Mononuclear cell (primary cell): Measurements from ENCODE around the gene MUC22. TPM values are rescaled to one million over a fixed set of nuclear protein-coding genes. Genes with fewer than 3 reads are reported as not detected.
"Not testable (repeated sequence)": the region's sequence is repeated elsewhere in the genome, so short reads cannot be mapped to it uniquely, and the experiment has no call there.

Experiments
- H3K27me3 ChIP-seq: 2 replicates; pipeline ENCODE4 v1.6.0; 2011; ENCODE audit warnings: low read length, control low read depth; ENCODE audit not compliant: insufficient read depth
- H3K4me1 ChIP-seq: 2 replicates; pipeline ENCODE4 v1.5.1; 2011; ENCODE audit warnings: mild to moderate bottlenecking, low read length, control low read depth; ENCODE audit not compliant: insufficient read depth
- H3K4me3 ChIP-seq: 2 replicates; pipeline ENCODE4 v1.5.1; 2011; ENCODE audit warnings: mild to moderate bottlenecking, low read length, moderate library complexity
- H3K9me3 ChIP-seq: 2 replicates; pipeline ENCODE4 v1.5.1; 2011; ENCODE audit warnings: low read depth, mild to moderate bottlenecking, control low read depth, low read length
- total RNA-seq: library from RNA; depleted of rRNA; stranded (reverse); fragments of >200 nt; gene quantifications from one replicate; pipeline ENCODE4 v1.2.3, GENCODE V29; 2012

The MUC22 gene
- total RNA-seq, 1 donor: not detected

GRCh38 chr6:31040801-31041200 lies 30.5 kb downstream of the MUC22 start:
- Histone ChIP-seq H3K9me3 (no peaks in the 10 kb centered on the region), H3K4me3 (no peak overlapping the region), H3K27me3 (no peaks in the 10 kb centered on the region), H3K4me1 (peaks cover 5% of the 10 kb centered on the region)

- H3K4me3 ChIP-seq: no peak overlapping the region
- H3K4me1 ChIP-seq: peaks cover 5% of the 10 kb centered on the region
- no peaks in the 10 kb centered on the region for H3K27me3 ChIP-seq
- no peaks in the 10 kb centered on the region for H3K9me3 ChIP-seq
Observed at GRCh38 chr6:31041372-31041974, 31.2 kb downstream of the MUC22 start.

- Histone ChIP-seq H3K4me1 (peaks cover 5% of the 10 kb centered on the region), H3K4me3 (no peak overlapping the region), H3K27me3 (peaks cover 3% of the 10 kb centered on the region), H3K9me3 (no peaks in the 10 kb centered on the region)
Observed at GRCh38 chr6:31042806-31043205, 32.5 kb downstream of the MUC22 start.

GRCh38 chr6:31048099-31048498 lies 37.8 kb downstream of the MUC22 start:
- Histone ChIP-seq H3K9me3 (no peaks in the 10 kb centered on the region), H3K4me1 (peaks cover 4% of the 10 kb centered on the region), H3K27me3 (peaks cover 11% of the 10 kb centered on the region), H3K4me3 (no peak overlapping the region)

- Histone ChIP-seq H3K4me1 (no peaks in the 10 kb centered on the region), H3K27me3 (peaks cover 15% of the 10 kb centered on the region), H3K9me3 (no peaks in the 10 kb centered on the region), H3K4me3 (no peak overlapping the region)
Observed at GRCh38 chr6:31049518-31049917, 39.2 kb downstream of the MUC22 start.

GRCh38 chr6:31053187-31053586 lies 42.9 kb downstream of the MUC22 start:
- not testable (repeated sequence) for H3K4me3 ChIP-seq, H3K27me3 ChIP-seq, H3K9me3 ChIP-seq, H3K4me1 ChIP-seq

GRCh38 chr6:31053873-31054272 lies 43.6 kb downstream of the MUC22 start:
- H3K27me3 ChIP-seq: peaks cover 8% of the 10 kb centered on the region
- no peaks in the 10 kb centered on the region for H3K9me3 ChIP-seq
- H3K4me1 ChIP-seq: no peaks in the 10 kb centered on the region
- no peak overlapping the region for H3K4me3 ChIP-seq

GRCh38 chr6:31055441-31055840 lies 45.2 kb downstream of the MUC22 start:
- Histone ChIP-seq H3K4me3 (no peak overlapping the region), H3K4me1 (no peaks in the 10 kb centered on the region), H3K9me3 (no peaks in the 10 kb centered on the region), H3K27me3 (peaks cover 4% of the 10 kb centered on the region)

- no peaks in the 10 kb centered on the region for H3K9me3 ChIP-seq
- no peak overlapping the region for H3K4me3 ChIP-seq
- no peaks in the 10 kb centered on the region for H3K4me1 ChIP-seq
- peaks cover 4% of the 10 kb centered on the region for H3K27me3 ChIP-seq
Observed at GRCh38 chr6:31057426-31058003, 47.2 kb downstream of the MUC22 start.

GRCh38 chr6:31058128-31058894 lies 48.0 kb downstream of the MUC22 start:
- Histone ChIP-seq H3K27me3 (peaks cover 4% of the 10 kb centered on the region), H3K9me3 (no peaks in the 10 kb centered on the region), H3K4me3 (no peak overlapping the region), H3K4me1 (no peaks in the 10 kb centered on the region)

- Histone ChIP-seq H3K4me1 (no peaks in the 10 kb centered on the region), H3K4me3 (no peak overlapping the region), H3K27me3 (no peaks in the 10 kb centered on the region), H3K9me3 (no peaks in the 10 kb centered on the region)
Observed at GRCh38 chr6:31060145-31060544, 49.9 kb downstream of the MUC22 start.

- Histone ChIP-seq H3K4me1 (no peaks in the 10 kb centered on the region), H3K4me3 (no peak overlapping the region), H3K27me3 (no peaks in the 10 kb centered on the region), H3K9me3 (no peaks in the 10 kb centered on the region)
Observed at GRCh38 chr6:31063906-31064435, 53.7 kb downstream of the MUC22 start.

GRCh38 chr6:31065556-31065955 lies 55.3 kb downstream of the MUC22 start:
- Histone ChIP-seq H3K4me1 (no peaks in the 10 kb centered on the region), H3K9me3 (no peaks in the 10 kb centered on the region), H3K4me3 (no peak overlapping the region), H3K27me3 (no peaks in the 10 kb centered on the region)

GRCh38 chr6:31067028-31067427 lies 56.8 kb downstream of the MUC22 start:
- not testable (repeated sequence) for H3K4me1 ChIP-seq, H3K27me3 ChIP-seq, H3K4me3 ChIP-seq, H3K9me3 ChIP-seq

- not testable (repeated sequence) for H3K4me1 ChIP-seq, H3K27me3 ChIP-seq, H3K4me3 ChIP-seq, H3K9me3 ChIP-seq
Observed at GRCh38 chr6:31067891-31068668, 57.8 kb downstream of the MUC22 start.
